HUES6 (cell line): ENCODE results near the gene NOSTRIN.

ENCODE experiments used
- H3K27ac ChIP-seq: 2 replicates; pipeline ENCODE4 v1.7.0; 2013; ENCODE audit warnings: low read depth, mild to moderate bottlenecking, low read length, inconsistent platforms
- H3K27me3 ChIP-seq: 2 replicates; pipeline ENCODE4 v1.6.1; 2013; ENCODE audit warnings: low read length; ENCODE audit not compliant: control insufficient read depth, insufficient read depth
- H3K36me3 ChIP-seq: 2 replicates; pipeline ENCODE4 v1.6.1; 2013; ENCODE audit warnings: low read length; ENCODE audit not compliant: control insufficient read depth, insufficient read depth
- H3K4me1 ChIP-seq: 2 replicates; pipeline ENCODE4 v1.6.1; 2013; ENCODE audit warnings: low read length; ENCODE audit not compliant: control insufficient read depth, insufficient read depth
- H3K4me3 ChIP-seq: 2 replicates; pipeline ENCODE4 v1.5.1; 2013; ENCODE audit warnings: low read depth, low read length
- H3K9ac ChIP-seq: one replicate; pipeline ENCODE4 v1.6.1; 2013; ENCODE audit warnings: mild to moderate bottlenecking, low read length
- H3K9me3 ChIP-seq: 2 replicates; pipeline ENCODE4 v1.6.1; 2013; ENCODE audit warnings: low read depth, low read length; ENCODE audit not compliant: control insufficient read depth, insufficient read depth

The NOSTRIN gene

GRCh38 chr2:168903888-168904287 is 101.5 kb downstream of the NOSTRIN start:
- Histone ChIP-seq H3K4me1 (peaks cover 22% of the 10 kb centered on the region), H3K9me3 (no peaks in the 10 kb centered on the region), H3K27ac (no peak overlapping the region), H3K9ac (no peak overlapping the region), H3K4me3 (no peak overlapping the region), H3K27me3 (no peaks in the 10 kb centered on the region), H3K36me3 (no peaks in the 10 kb centered on the region)

GRCh38 chr2:168904358-168904757 is 101.9 kb downstream of the NOSTRIN start:
- Histone ChIP-seq H3K27me3 (no peaks in the 10 kb centered on the region), H3K36me3 (no peaks in the 10 kb centered on the region), H3K4me1 (peaks cover 22% of the 10 kb centered on the region), H3K27ac (no peak overlapping the region), H3K9ac (no peak overlapping the region), H3K4me3 (no peak overlapping the region), H3K9me3 (no peaks in the 10 kb centered on the region)

- no peak overlapping the region for H3K27ac ChIP-seq
- H3K9ac ChIP-seq: no peak overlapping the region
- peaks cover 8% of the 10 kb centered on the region; the same call in 1 of the 2 replicates for H3K27me3 ChIP-seq
- no peak overlapping the region for H3K4me3 ChIP-seq
- H3K9me3 ChIP-seq: no peaks in the 10 kb centered on the region
- H3K36me3 ChIP-seq: no peaks in the 10 kb centered on the region
- peaks cover 50% of the 10 kb centered on the region for H3K4me1 ChIP-seq
These were observed 105.7 kb downstream of the NOSTRIN start for GRCh38 chr2:168907940-168908662.

GRCh38 chr2:168910330-168910729 is 107.9 kb downstream of the NOSTRIN start:
- Histone ChIP-seq H3K27me3 (peaks cover 8% of the 10 kb centered on the region; the same call in 1 of the 2 replicates), H3K27ac (no peak overlapping the region), H3K36me3 (no peaks in the 10 kb centered on the region), H3K9ac (no peak overlapping the region), H3K9me3 (peaks cover under 1% of the 10 kb centered on the region), H3K4me1 (peaks cover 60% of the 10 kb centered on the region), H3K4me3 (no peak overlapping the region)

- peaks cover 50% of the 10 kb centered on the region for H3K4me1 ChIP-seq
- peaks cover 8% of the 10 kb centered on the region; the same call in 1 of the 2 replicates for H3K27me3 ChIP-seq
- no peak overlapping the region for H3K27ac ChIP-seq
- H3K36me3 ChIP-seq: no peaks in the 10 kb centered on the region
- H3K9ac ChIP-seq: no peak overlapping the region
- peaks cover 10% of the 10 kb centered on the region for H3K9me3 ChIP-seq
- peak overlapping the region; percentile 52 for H3K4me3 ChIP-seq
These were observed 110.0 kb downstream of the NOSTRIN start for GRCh38 chr2:168912466-168912865.

- H3K4me3 ChIP-seq: peak overlapping the region; percentile 52
- H3K4me1 ChIP-seq: peaks cover 45% of the 10 kb centered on the region
- no peak overlapping the region for H3K27ac ChIP-seq
- H3K36me3 ChIP-seq: no peaks in the 10 kb centered on the region
- H3K9me3 ChIP-seq: peaks cover 10% of the 10 kb centered on the region
- H3K9ac ChIP-seq: peak overlapping the region; percentile 32
- H3K27me3 ChIP-seq: peaks cover 8% of the 10 kb centered on the region; the same call in 1 of the 2 replicates
These were observed 110.5 kb downstream of the NOSTRIN start for GRCh38 chr2:168912901-168913369.

- peaks cover 8% of the 10 kb centered on the region; the same call in 1 of the 2 replicates for H3K27me3 ChIP-seq
- no peaks in the 10 kb centered on the region for H3K36me3 ChIP-seq
- H3K9me3 ChIP-seq: peaks cover 10% of the 10 kb centered on the region
- no peak overlapping the region for H3K9ac ChIP-seq
- no peak overlapping the region for H3K27ac ChIP-seq
- H3K4me1 ChIP-seq: peaks cover 39% of the 10 kb centered on the region
- H3K4me3 ChIP-seq: no peak overlapping the region
These were observed 111.1 kb downstream of the NOSTRIN start for GRCh38 chr2:168913495-168913894.
